ENCODE results near the gene SBSN. TPM values are rescaled to one million over a fixed set of nuclear protein-coding genes. Genes with fewer than 3 reads are reported as not detected.

The SBSN gene
- total and polyA plus RNA-seq, 9 of the 15 experiments (the other 6 are each of a cell fraction or from before 2014, with no cell fraction given): 0.05 TPM; not detected in 8

DNA sequence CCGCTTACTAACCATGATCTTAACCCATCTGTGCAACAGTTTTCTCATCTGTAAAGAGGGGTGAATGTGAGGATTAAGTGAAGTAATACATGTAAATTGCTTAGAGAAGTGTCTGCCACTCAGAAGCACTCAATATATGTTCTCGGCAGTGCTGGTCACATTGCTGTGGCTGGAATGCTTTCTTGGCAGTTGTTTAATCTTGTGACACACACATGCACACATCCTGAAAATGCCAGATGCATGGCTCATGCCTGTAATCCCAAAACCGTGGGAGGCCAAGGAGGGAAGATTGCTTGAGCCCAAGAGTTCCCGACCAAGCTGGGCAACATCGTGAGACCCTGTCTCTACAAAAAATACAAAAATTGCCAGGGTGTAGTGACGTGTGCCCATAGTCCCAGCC, 9.8 kb downstream of the SBSN start:
- Histone ChIP-seq H3K9me3 (replicated peaks; ENCODE audit: control insufficient read depth, insufficient read depth, low read depth, low read length) (no peaks in the 10 kb centered on the region), H3K27me3 (ENCODE audit: control insufficient read depth in 2 of 2, insufficient read depth in 2 of 2, low read length in 2 of 2) (peaks cover 19 to 59% of the 10 kb centered on the region in 2 experiments; a peak in 4 of 5 replicates), H3K36me3 (ENCODE audit: control insufficient read depth, insufficient read depth, low read length) (no peaks in the 10 kb centered on the region), H3K9me1 (ENCODE audit: control insufficient read depth, insufficient read depth, low read length) (no peaks in the 10 kb centered on the region), H3K4me3 (no peak overlapping the region), H2AFZ (ENCODE audit: low read depth, low read length) (no peak overlapping the region), H3K9ac (ENCODE audit: insufficient read depth in 1 of 2, low read depth in 2 of 2, low read length in 2 of 2) (no peak overlapping the region), H3K79me2 (ENCODE audit: control insufficient read depth, insufficient read depth, low read length) (no peaks in the 10 kb centered on the region), H4K20me1 (replicated peaks; ENCODE audit: control insufficient read depth, insufficient read depth, low read length) (peaks cover 7% of the 10 kb centered on the region; the same call in 1 of the 2 replicates), H3K4me2 (ENCODE audit: insufficient read depth, low read length) (no peak overlapping the region), H3K27ac (ENCODE audit: extremely low read depth, low read depth, low read length) (no peak overlapping the region), H3K4me1 (replicated peaks in 1 of 2; ENCODE audit: control insufficient read depth in 2 of 2, insufficient read depth in 2 of 2, low read length in 2 of 2) (peaks cover 0 to 13% of the 10 kb centered on the region in 2 experiments; a peak in 4 of 5 replicates)
- no peak for FAIRE-seq
- DNase-seq (ENCODE audit: extremely low read depth in 1 of 4, low spot score in 3 of 4): no peak
- in situ Hi-C loops (cut with MboI) (no loop called here), intact Hi-C loops (cut with micrococcal nuclease) (no loop called here)
- no peak for ATAC-seq
- WGBS (ENCODE audit: insufficient coverage, low coverage, missing lambda C conversion rate): 2% methylated on average over 6 of the region's 6 CpGs
- POLR2A ChIA-PET: interaction anchor here (1.0 kb wide), 1 partner anchor 8 kb away, joined by 3 read pairs; no protein-coding TSS in a partner anchor
- TF ChIP-seq ZNF263 (CRISPR knock-in tag; IDR thresholded peaks at IDR 0.05; ENCODE audit: borderline replicate concordance): no peak
- TF ChIP-seq E2F6 (IDR thresholded peaks at IDR 0.05; ENCODE audit: borderline replicate concordance in 1 of 2, extremely low read depth in 1 of 2, insufficient read depth in 1 of 2, insufficient read length in 1 of 2, low read depth in 1 of 2, low read length in 1 of 2, poor library complexity in 1 of 2, severe bottlenecking in 1 of 2): no peak
- no peak for TF ChIP-seq ZNF408 (CRISPR knock-in tag; IDR thresholded peaks at IDR 0.05; ENCODE audit: low read depth)
- TF ChIP-seq, protein P1, sequence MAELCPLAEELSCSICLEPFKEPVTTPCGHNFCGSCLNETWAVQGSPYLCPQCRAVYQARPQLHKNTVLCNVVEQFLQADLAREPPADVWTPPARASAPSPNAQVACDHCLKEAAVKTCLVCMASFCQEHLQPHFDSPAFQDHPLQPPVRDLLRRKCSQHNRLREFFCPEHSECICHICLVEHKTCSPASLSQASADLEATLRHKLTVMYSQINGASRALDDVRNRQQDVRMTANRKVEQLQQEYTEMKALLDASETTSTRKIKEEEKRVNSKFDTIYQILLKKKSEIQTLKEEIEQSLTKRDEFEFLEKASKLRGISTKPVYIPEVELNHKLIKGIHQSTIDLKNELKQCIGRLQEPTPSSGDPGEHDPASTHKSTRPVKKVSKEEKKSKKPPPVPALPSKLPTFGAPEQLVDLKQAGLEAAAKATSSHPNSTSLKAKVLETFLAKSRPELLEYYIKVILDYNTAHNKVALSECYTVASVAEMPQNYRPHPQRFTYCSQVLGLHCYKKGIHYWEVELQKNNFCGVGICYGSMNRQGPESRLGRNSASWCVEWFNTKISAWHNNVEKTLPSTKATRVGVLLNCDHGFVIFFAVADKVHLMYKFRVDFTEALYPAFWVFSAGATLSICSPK (IDR thresholded peaks at IDR 0.05; ENCODE audit: borderline replicate concordance): no peak
- no peak for TF ChIP-seq ZNF707 (CRISPR knock-in tag; conservative IDR thresholded peaks at IDR 0.05)
- no peak for TF ChIP-seq SRSF1 (IDR thresholded peaks at IDR 0.05; ENCODE audit: low read depth, low read length)
- TF ChIP-seq, protein P2, sequence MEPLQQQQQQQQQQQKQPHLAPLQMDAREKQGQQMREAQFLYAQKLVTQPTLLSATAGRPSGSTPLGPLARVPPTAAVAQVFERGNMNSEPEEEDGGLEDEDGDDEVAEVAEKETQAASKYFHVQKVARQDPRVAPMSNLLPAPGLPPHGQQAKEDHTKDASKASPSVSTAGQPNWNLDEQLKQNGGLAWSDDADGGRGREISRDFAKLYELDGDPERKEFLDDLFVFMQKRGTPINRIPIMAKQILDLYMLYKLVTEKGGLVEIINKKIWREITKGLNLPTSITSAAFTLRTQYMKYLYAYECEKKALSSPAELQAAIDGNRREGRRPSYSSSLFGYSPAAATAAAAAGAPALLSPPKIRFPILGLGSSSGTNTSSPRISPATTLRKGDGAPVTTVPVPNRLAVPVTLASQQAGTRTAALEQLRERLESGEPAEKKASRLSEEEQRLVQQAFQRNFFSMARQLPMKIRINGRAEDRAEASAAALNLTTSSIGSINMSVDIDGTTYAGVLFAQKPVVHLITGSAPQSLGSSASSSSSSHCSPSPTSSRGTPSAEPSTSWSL (CRISPR knock-in tag; IDR thresholded peaks at IDR 0.05; ENCODE audit: borderline replicate concordance): no peak
- TF ChIP-seq NR1H2 (CRISPR knock-in tag; IDR thresholded peaks at IDR 0.05): no peak
- TF ChIP-seq SMC3 (conservative IDR thresholded peaks at IDR 0.05; ENCODE audit: insufficient read depth, low read depth, low read length): no peak
- TF ChIP-seq RFX1 (IDR thresholded peaks at IDR 0.05): no peak
- TF ChIP-seq HLTF (IDR thresholded peaks at IDR 0.05): no peak
- TF ChIP-seq NFYB (IDR thresholded peaks at IDR 0.05; ENCODE audit: extremely low read depth, insufficient read length): no peak
- TF ChIP-seq ZNF165 (CRISPR knock-in tag; IDR thresholded peaks at IDR 0.05; ENCODE audit: borderline replicate concordance): no peak
- no TSS peak for BruUV-seq (replicated peaks)
- CTCF ChIA-PET (ENCODE audit: low intra/inter-chr PET ratio): no interaction called here

Measured in K562 (cell line).